Right atrium auricular region (tissue), 2 donors: ENCODE results near the gene CDK19. TPM values are rescaled to one million over a fixed set of nuclear protein-coding genes. Genes with fewer than 3 reads are reported as not detected.

ENCODE experiments used
- DNase-seq: peaks from one replicate; pipeline ENCODE4 v3.0.0-alpha.2; 2019; ENCODE audit warnings: low spot score
- H3K27ac ChIP-seq, 2 donors: fragments of 200-600 bp; sonication (generic); 1 replicate in 1 of 2; 2 replicates in 1 of 2; pipeline ENCODE4 v1.5.1; 2016 to 2019
- H3K27me3 ChIP-seq, 2 donors: fragments of 200-600 bp; sonication (generic); one replicate each; pipeline versions ENCODE4 v1.5.1 to v1.6.0; 2017 to 2019
- H3K36me3 ChIP-seq: fragments of 200-600 bp; sonication (generic); one replicate; pipeline ENCODE4 v1.5.1; 2016
- H3K4me1 ChIP-seq, 2 donors: fragments of 200-600 bp; sonication (generic); one replicate each; pipeline versions ENCODE4 v1.5.1 to v1.6.0; 2017 to 2019
- H3K4me3 ChIP-seq, 2 donors: fragments of 200-600 bp; sonication (generic); 1 replicate in 1 of 2; 2 replicates in 1 of 2; pipeline ENCODE4 v1.5.1; 2017 to 2019; ENCODE audit warnings: mild to moderate bottlenecking in 1 of 2, moderate library complexity in 1 of 2
- H3K9me3 ChIP-seq, 2 donors: fragments of 200-600 bp; sonication (generic); one replicate each; pipeline ENCODE4 v1.5.1; 2019
- CTCF ChIP-seq, 2 donors: fragments of 200-600 bp; sonication (generic); IDR thresholded peaks; one replicate each; pipeline ENCODE4 v1.5.1; 2019; ENCODE audit warnings: antibody characterized with exemption in 2 of 2
- total RNA-seq, 2 donors: library from RNA; depleted of rRNA; stranded (reverse); fragments of >200 nt; gene quantifications; one replicate each; pipeline ENCODE4 v1.1.0, GENCODE V29; 2016

The CDK19 gene
- total RNA-seq, 2 donors from 2014 or later = 5.7 to 6.3 TPM

GRCh38 chr6:110822249-110822648, 7.0 kb upstream of the CDK19 start:
- TF ChIP-seq CTCF (IDR thresholded peaks at IDR 0.05) = no peak
- Histone ChIP-seq H3K36me3 (no peaks in the 10 kb centered on the region), H3K27me3 (no peaks in the 10 kb centered on the region), H3K9me3 (no peaks in the 10 kb centered on the region), H3K4me1 (peaks cover 0 to 26% of the 10 kb centered on the region in 2 donors), H3K4me3 (no peak overlapping the region), H3K27ac (no peak overlapping the region)
- DNase-seq = peak; percentile 16

GRCh38 chr6:110816677-110817076, 1.4 kb upstream of the CDK19 start:
- no peak for DNase-seq
- H3K27ac ChIP-seq = no peak overlapping the region

GRCh38 chr6:110815015-110815410, 256 bp downstream of the CDK19 start:
- Histone ChIP-seq H3K4me3 (peak overlapping the region; percentile 85 to 86), H3K27me3 (no peaks in the 10 kb centered on the region), H3K4me1 (peaks cover 0 to 16% of the 10 kb centered on the region in 2 donors), H3K9me3 (no peaks in the 10 kb centered on the region), H3K36me3 (no peaks in the 10 kb centered on the region), H3K27ac (peak overlapping the region; percentile 92 to 94)
- TF ChIP-seq CTCF (IDR thresholded peaks at IDR 0.05) = no peak
- no peak for DNase-seq

More at GRCh38 chr6:110816677-110817076, 1.4 kb upstream of the CDK19 start:
- Histone ChIP-seq H3K27me3 (no peaks in the 10 kb centered on the region), H3K4me3 (no peak overlapping the region), H3K4me1 (peaks cover 0 to 24% of the 10 kb centered on the region in 2 donors), H3K9me3 (no peaks in the 10 kb centered on the region), H3K36me3 (no peaks in the 10 kb centered on the region)
- TF ChIP-seq CTCF (IDR thresholded peaks at IDR 0.05) = no peak

- TF ChIP-seq CTCF (IDR thresholded peaks at IDR 0.05) = no peak
- Histone ChIP-seq H3K36me3 (no peaks in the 10 kb centered on the region), H3K4me1 (peaks cover 0 to 16% of the 10 kb centered on the region in 2 donors), H3K27me3 (no peaks in the 10 kb centered on the region), H3K4me3 (peak overlapping the region; percentile 85 to 86), H3K9me3 (no peaks in the 10 kb centered on the region), H3K27ac (peak overlapping the region; percentile 92 to 94)
- no peak for DNase-seq
Observed at GRCh38 chr6:110814102-110815014, 911 bp downstream of the CDK19 start.

- DNase-seq = no peak
- Histone ChIP-seq H3K27ac (peak overlapping the region in 1 of 2 donors; percentile 94), H3K4me3 (peak overlapping the region; percentile 85 to 86), H3K36me3 (no peaks in the 10 kb centered on the region), H3K4me1 (peaks cover 0 to 16% of the 10 kb centered on the region in 2 donors), H3K27me3 (no peaks in the 10 kb centered on the region), H3K9me3 (no peaks in the 10 kb centered on the region)
- no peak for TF ChIP-seq CTCF (IDR thresholded peaks at IDR 0.05)
Observed at GRCh38 chr6:110813338-110814101, 1.7 kb downstream of the CDK19 start.
